K562 (cell line): Measurements from ENCODE around the gene CCDC136.

Source experiments
- CCAR2 ChIP-seq: fragments of 200-400 bp; formaldehyde crosslinking; IDR thresholded peaks from 2 replicates; pipeline ENCODE4 v1.6.1; 2017; ENCODE audit warnings: mild to moderate bottlenecking, low read depth, low read length
- CTCF ChIP-seq, 3 experiments: IDR thresholded peaks in 2 of 3; conservative IDR thresholded peaks in 1 of 3; 2 replicates each; pipeline ENCODE4 v1.5.1; 2011 to 2012; ENCODE audit warnings: low read length in 3 of 3, mild to moderate bottlenecking in 3 of 3, control low read depth in 2 of 3, improper control_type of control experiment in 1 of 3, inconsistent platforms in 1 of 3, low read depth in 1 of 3, mixed read lengths in 1 of 3, moderate library complexity in 1 of 3; ENCODE audit not compliant: insufficient read depth in 2 of 3
- FIP1L1 ChIP-seq: fragments of 200-400 bp; formaldehyde crosslinking; IDR thresholded peaks from 2 replicates; pipeline ENCODE4 v1.6.1; 2018; ENCODE audit warnings: mild to moderate bottlenecking, low read depth, low read length; ENCODE audit not compliant: poor library complexity, severe bottlenecking
- FOXM1 ChIP-seq, 2 experiments: fragments of 450-650 bp in 1 of 2; sonication (generic) in 1 of 2; formaldehyde crosslinking in 1 of 2; IDR thresholded peaks; 2 replicates each; pipeline versions ENCODE4 v1.6.1 to v1.9.0; 2017 to 2022; ENCODE audit warnings: low read depth in 2 of 2, mild to moderate bottlenecking in 2 of 2, missing genetic modification reagents in 1 of 2, moderate library complexity in 1 of 2
- GTF2E2 ChIP-seq: fragments of 200-800 bp; sonication (Bioruptor generic); IDR thresholded peaks from 2 replicates; pipeline ENCODE4 v1.6.1; 2016; ENCODE audit warnings: missing genetic modification characterization, missing compliant biosample characterization
- JUND ChIP-seq, 2 experiments: IDR thresholded peaks; 2 replicates in 1 of 2; 3 replicates in 1 of 2; pipeline ENCODE4 v1.6.1; 2011; ENCODE audit warnings: borderline replicate concordance in 2 of 2, low read depth in 2 of 2, low read length in 2 of 2, improper control_type of control experiment in 1 of 2, missing biosample characterization in 1 of 2, missing genetic modification characterization in 1 of 2, missing genetic modification reagents in 1 of 2
- L3MBTL2 ChIP-seq: fragments of 450-650 bp; IDR thresholded peaks from 2 replicates; pipeline ENCODE4 v1.6.1; 2016; ENCODE audit warnings: mild to moderate bottlenecking, moderate library complexity
- MYBL2 ChIP-seq, 2 experiments: fragments of 450-650 bp in 1 of 2; sonication (generic) in 1 of 2; formaldehyde crosslinking in 1 of 2; IDR thresholded peaks; 2 replicates each; pipeline versions ENCODE4 v1.6.1 to v1.8.1; 2017 to 2022; ENCODE audit warnings: borderline replicate concordance in 1 of 2, inconsistent platforms in 1 of 2, low read depth in 1 of 2, mild to moderate bottlenecking in 1 of 2, missing genetic modification reagents in 1 of 2, moderate library complexity in 1 of 2
- NR2F6 ChIP-seq: fragments of 450-650 bp; formaldehyde crosslinking; IDR thresholded peaks from 2 replicates; pipeline ENCODE4 v1.4.0; 2020; ENCODE audit warnings: mild to moderate bottlenecking
- STAT6 ChIP-seq: sonication (generic); formaldehyde crosslinking; IDR thresholded peaks from 2 replicates; pipeline ENCODE4 v1.8.1; 2023; ENCODE audit warnings: mild to moderate bottlenecking, missing genetic modification reagents
- USF2 ChIP-seq: sonication (generic); formaldehyde crosslinking; IDR thresholded peaks from 2 replicates; pipeline ENCODE4 v1.5.0; 2020; ENCODE audit warnings: missing genetic modification reagents
- ZFP1 ChIP-seq: fragments of 450-650 bp; formaldehyde crosslinking; IDR thresholded peaks from 2 replicates; pipeline ENCODE4 v1.4.0; 2020; ENCODE audit warnings: mild to moderate bottlenecking, mixed read lengths
- ZNF232 ChIP-seq: sonication (generic); formaldehyde crosslinking; IDR thresholded peaks from 2 replicates; pipeline ENCODE4 v1.8.0; 2022; ENCODE audit warnings: mild to moderate bottlenecking, missing genetic modification reagents
- ZNF740 ChIP-seq, 3 experiments: fragments of 200-800 bp in 1 of 3; sonication (Bioruptor generic) in 1 of 3; sonication (generic) in 1 of 3; formaldehyde crosslinking in 1 of 3; IDR thresholded peaks; 2 replicates each; pipeline versions ENCODE4 v1.6.1 to v1.8.0; 2016 to 2022; ENCODE audit warnings: mild to moderate bottlenecking in 2 of 3, missing compliant biosample characterization in 2 of 3, missing genetic modification characterization in 2 of 3, missing genetic modification reagents in 1 of 3

GRCh38 chr7:128833946-128834325, 42.2 kb downstream of the CCDC136 start:
- TF ChIP-seq CTCF (IDR thresholded peaks at IDR 0.05 in 2 of 3, conservative IDR thresholded peaks at IDR 0.05 in 1 of 3; ENCODE audit: insufficient read depth in 2 of 3, low read depth in 1 of 3, low read length in 3 of 3) (no peak), ZNF740 (CRISPR knock-in tag; IDR thresholded peaks at IDR 0.05) (no peak), ZNF740 (tag; IDR thresholded peaks at IDR 0.05) (no peak), L3MBTL2 (no peak), GTF2E2 (no peak), JUND (IDR thresholded peaks at IDR 0.05; ENCODE audit: borderline replicate concordance, low read depth, low read length) (no peak), JUND (tag; IDR thresholded peaks at IDR 0.05; ENCODE audit: borderline replicate concordance, low read depth, low read length) (no peak), ZFP1 (CRISPR knock-in tag) (no peak), USF2 (CRISPR knock-in tag) (no peak), ZNF232 (CRISPR knock-in tag) (no peak), FOXM1 (IDR thresholded peaks at IDR 0.05; ENCODE audit: low read depth) (no peak), FOXM1 (CRISPR knock-in tag; IDR thresholded peaks at IDR 0.05; ENCODE audit: low read depth) (no peak), FIP1L1 (no peak), STAT6 (CRISPR knock-in tag) (no peak), NR2F6 (CRISPR knock-in tag) (no peak), MYBL2 (IDR thresholded peaks at IDR 0.05; ENCODE audit: low read depth) (no peak), MYBL2 (CRISPR knock-in tag; IDR thresholded peaks at IDR 0.05; ENCODE audit: borderline replicate concordance) (no peak), CCAR2 (no peak)
